Panc1 (cell line): ENCODE measurements around the gene VWA2. TPM values are rescaled to one million over a fixed set of nuclear protein-coding genes. Genes with fewer than 3 reads are reported as not detected.

ENCODE experiments used
- ATAC-seq: fragments of 200-7000 bp; cut with Tn5 transposase; 2 replicates; pipeline ENCODE4 v1.9.1; 2020; ENCODE audit warnings: mild to moderate bottlenecking, moderate library complexity
- BruUV-seq: library from RNA; stranded (reverse); fragments of 400-500 nt; replicated peaks from 2 replicates; lab custom pipeline; 2021; lab: Mats Ljungman, UMichigan
- CTCF ChIA-PET: fragments of 300-600 bp; sonication (Branson Sonifier 250); formaldehyde crosslinking; loops from one replicate; lab custom pipeline; 2022; ENCODE audit warnings: antibody characterized with exemption; lab: Charles Lee
- POLR2A ChIA-PET: fragments of 300-600 bp; sonication (Branson Sonifier 250); formaldehyde crosslinking; loops from one replicate; lab custom pipeline; 2022; ENCODE audit warnings: antibody characterized with exemption; lab: Charles Lee
- DNase-seq: peaks from one replicate; pipeline ENCODE4 v3.0.0-alpha.2; 2010; ENCODE audit warnings: low read depth, low spot score
- H3K27ac ChIP-seq: 2 replicates; pipeline ENCODE4 v1.5.1; 2011; ENCODE audit warnings: mild to moderate bottlenecking, low read length, inconsistent platforms
- H3K27me3 ChIP-seq: fragments of 200-500 bp; sonication (Bioruptor generic); 2 replicates; pipeline ENCODE4 v1.6.0; 2014; ENCODE audit warnings: low read length, inconsistent platforms; ENCODE audit not compliant: control insufficient read depth, insufficient read depth
- H3K36me3 ChIP-seq: fragments of 200-500 bp; sonication (Bioruptor generic); 2 replicates; pipeline ENCODE4 v1.5.1; 2014; ENCODE audit warnings: inconsistent platforms, mild to moderate bottlenecking, low read length, moderate library complexity; ENCODE audit not compliant: control insufficient read depth, insufficient read depth
- H3K4me1 ChIP-seq: 2 replicates; pipeline ENCODE4 v1.5.1; 2011; ENCODE audit warnings: inconsistent platforms, mild to moderate bottlenecking, low read length, moderate library complexity; ENCODE audit not compliant: control insufficient read depth, insufficient read depth
- H3K4me3 ChIP-seq, 2 experiments: 2 replicates each; pipeline ENCODE4 v1.5.1; 2011 to 2012; ENCODE audit warnings: low read depth in 2 of 2, low read length in 2 of 2, mild to moderate bottlenecking in 2 of 2, inconsistent platforms in 1 of 2, moderate library complexity in 1 of 2
- H3K9me3 ChIP-seq: fragments of 200-500 bp; sonication (Bioruptor generic); 2 replicates; pipeline ENCODE4 v1.5.1; 2014; ENCODE audit warnings: low read depth, mild to moderate bottlenecking, inconsistent platforms, low read length, moderate library complexity; ENCODE audit not compliant: control insufficient read depth, insufficient read depth
- CTCF ChIP-seq: fragments of 450-650 bp; IDR thresholded peaks from 2 replicates; pipeline ENCODE4 v1.5.1; 2017; ENCODE audit warnings: mild to moderate bottlenecking
- POLR2AphosphoS5 ChIP-seq: IDR thresholded peaks from 2 replicates; pipeline ENCODE4 v1.6.1; 2012; ENCODE audit warnings: mild to moderate bottlenecking, low read depth, low read length, moderate library complexity
- REST ChIP-seq, 2 experiments: IDR thresholded peaks; 2 replicates each; pipeline ENCODE4 v1.6.1; 2011 to 2012; ENCODE audit warnings: low read depth in 2 of 2, control low read depth in 1 of 2, low read length in 1 of 2, mild to moderate bottlenecking in 1 of 2, moderate library complexity in 1 of 2; ENCODE audit not compliant: insufficient read depth in 1 of 2
- SIN3A ChIP-seq: IDR thresholded peaks from 2 replicates; pipeline ENCODE4 v1.6.1; 2012; ENCODE audit warnings: low read depth, mild to moderate bottlenecking, low read length, moderate library complexity, borderline replicate concordance; ENCODE audit not compliant: insufficient read depth
- TCF7L2 ChIP-seq: IDR thresholded peaks from 2 replicates; pipeline ENCODE4 v1.6.1; 2011; ENCODE audit warnings: mild to moderate bottlenecking, low read depth, low read length, inconsistent platforms
- in situ Hi-C: cut with HindIII; loops from 2 replicates; pipeline ENCODE4 v1.10.0; 2016; ENCODE audit warnings: low sequenced_read_pairs, low pct_unique_long_range_greater_than_20kb
- intact Hi-C: fragments of 100-400 bp; cut with micrococcal nuclease; formaldehyde crosslinking; loops from one replicate; pipeline ENCODE4 v1.10.0; 2022; ENCODE audit not compliant: unreplicated experiment
- total RNA-seq: library from RNA; stranded (reverse); gene quantifications from one replicate; pipeline ENCODE4 v1.2.1, GENCODE V29; 2021; ENCODE audit not compliant: unreplicated experiment

VWA2 gene
- total RNA-seq, 1 experiment from 2014 or later, result 0.77 TPM

GRCh38 chr10:114291076-114291475 is 52.0 kb downstream of the VWA2 start:
- no TSS peak for BruUV-seq
- Histone ChIP-seq H3K36me3 (peaks cover 25% of the 10 kb centered on the region), H3K27me3 (no peaks in the 10 kb centered on the region), H3K4me1 (peaks cover 4% of the 10 kb centered on the region; the same call in 1 of the 2 replicates), H3K27ac (no peak overlapping the region), H3K4me3 (no peak overlapping the region), H3K9me3 (peaks cover 9% of the 10 kb centered on the region; the same call in 1 of the 2 replicates)
- ChIA-PET CTCF (no interaction called here), POLR2A (no interaction called here)
- in situ Hi-C loops (no loop called here), intact Hi-C loops (no loop called here)
- TF ChIP-seq POLR2AphosphoS5 (no peak), REST (IDR thresholded peaks at IDR 0.05; ENCODE audit: insufficient read depth in 1 of 2, low read depth in 2 of 2, low read length in 1 of 2) (no peak), CTCF (no peak), TCF7L2 (no peak), SIN3A (no peak)
- no peak for ATAC-seq
- no peak for DNase-seq

- Histone ChIP-seq H3K4me1 (no peaks in the 10 kb centered on the region; the same call in 1 of the 2 replicates), H3K27ac (no peak overlapping the region), H3K9me3 (peaks cover 11% of the 10 kb centered on the region; the same call in 1 of the 2 replicates), H3K4me3 (no peak overlapping the region), H3K27me3 (no peaks in the 10 kb centered on the region), H3K36me3 (peaks cover 28% of the 10 kb centered on the region)
- in situ Hi-C loops (no loop called here), intact Hi-C loops (no loop called here)
- ChIA-PET POLR2A (no interaction called here), CTCF (no interaction called here)
- no TSS peak for BruUV-seq
- TF ChIP-seq CTCF, result no peak
- TF ChIP-seq POLR2AphosphoS5, result no peak
- DNase-seq, result no peak
- ATAC-seq, result no peak
These were observed 52.5 kb downstream of the VWA2 start for GRCh38 chr10:114291516-114291915.
